Measurements from ENCODE around the gene HOXA5.

HOXA5 gene

DNA sequence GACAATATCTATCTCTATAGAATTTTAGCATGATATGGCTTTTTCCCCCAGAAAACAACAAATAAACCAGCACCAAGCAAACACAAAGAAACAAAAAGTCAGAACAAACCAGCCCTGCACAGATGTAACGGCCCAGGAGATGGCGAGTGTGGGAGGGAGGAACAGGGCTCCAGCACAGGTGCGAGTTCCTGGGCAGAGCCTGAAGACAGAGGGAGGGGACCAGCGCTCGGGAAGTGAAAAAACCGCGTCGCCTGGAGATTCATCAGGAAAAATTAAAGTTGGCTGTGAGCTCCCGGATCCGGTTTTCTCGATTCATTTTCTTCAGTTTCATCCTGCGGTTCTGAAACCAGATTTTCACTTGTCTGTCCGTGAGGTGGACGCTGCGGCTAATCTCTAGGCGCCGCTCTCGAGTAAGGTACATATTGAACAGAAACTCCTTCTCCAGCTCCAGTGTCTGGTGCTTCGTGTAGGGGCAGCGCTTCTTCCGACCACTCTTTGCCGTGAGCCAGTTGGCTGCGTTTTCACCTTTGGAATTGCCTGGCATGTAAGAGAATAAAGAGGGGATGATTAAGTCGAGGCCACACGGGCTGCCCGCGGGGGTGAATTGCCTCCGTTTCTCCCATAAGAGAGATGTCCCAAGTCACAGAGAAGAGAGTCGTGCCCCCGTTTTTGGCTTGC, 28.3 kb upstream of the HOXA5 start:
- no peak for DNase-seq (ENCODE audit: low read depth in 4 of 4, low spot score in 1 of 4)

DNA sequence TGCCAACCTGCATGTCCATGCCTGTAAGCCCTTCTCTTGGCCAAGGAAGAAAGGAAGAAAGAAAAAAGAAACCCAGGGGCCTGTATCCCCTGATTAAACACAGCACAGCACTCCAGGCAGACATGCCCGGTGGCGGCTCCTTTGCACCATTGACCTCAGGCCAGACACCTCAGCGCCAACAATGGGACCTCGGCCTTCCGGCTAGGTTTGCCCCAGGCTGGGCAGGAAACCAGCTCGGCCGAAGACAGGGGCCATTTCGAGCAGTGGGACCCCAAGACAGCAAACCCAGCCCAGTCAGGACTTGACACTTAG, 27.8 kb upstream of the HOXA5 start:
- no peak for DNase-seq (ENCODE audit: low read depth in 4 of 4, low spot score in 1 of 4)

DNA sequence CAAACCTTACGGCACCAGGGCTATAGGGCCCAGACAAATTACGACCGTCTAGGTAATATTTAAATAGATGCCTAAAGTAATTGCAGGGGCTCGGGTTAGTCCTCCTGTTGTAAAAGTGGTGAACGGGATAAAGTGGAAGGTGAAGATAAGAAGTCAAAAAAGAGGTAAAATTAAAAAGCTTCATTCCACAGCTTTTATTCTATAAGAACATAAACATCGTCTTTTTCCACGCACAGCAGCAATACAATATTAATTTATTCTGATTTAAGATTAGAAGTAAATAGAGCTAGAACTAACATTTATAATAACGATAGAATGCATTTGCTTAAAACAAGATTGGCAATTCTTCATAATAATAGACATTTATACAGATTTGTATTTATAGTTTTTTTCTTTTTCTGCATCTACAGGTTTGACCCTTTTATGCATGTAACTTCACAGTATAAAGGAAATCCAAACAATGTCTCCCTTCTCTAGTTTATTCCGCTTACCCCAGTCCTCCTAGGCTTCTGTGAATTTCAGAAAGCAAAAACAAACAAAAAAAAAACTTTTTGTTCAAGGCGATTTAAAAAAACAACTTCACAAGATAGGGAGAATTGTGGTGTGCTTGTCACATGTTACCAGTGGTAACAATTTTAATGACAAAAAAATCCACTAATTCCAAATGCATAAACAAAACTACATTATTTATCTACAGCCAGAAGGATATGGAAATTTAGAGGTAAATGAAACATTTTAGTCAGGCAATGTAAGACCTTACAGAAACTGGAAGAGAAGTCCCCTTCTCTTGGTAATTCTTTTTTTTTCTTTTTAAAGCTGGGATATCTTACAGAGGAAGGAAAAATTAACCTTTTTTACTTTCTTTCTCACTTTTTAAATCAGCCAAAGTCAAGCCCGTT, 27.2 kb upstream of the HOXA5 start:
- DNase-seq (ENCODE audit: low read depth in 4 of 4, low spot score in 1 of 4) = no peak

DNA sequence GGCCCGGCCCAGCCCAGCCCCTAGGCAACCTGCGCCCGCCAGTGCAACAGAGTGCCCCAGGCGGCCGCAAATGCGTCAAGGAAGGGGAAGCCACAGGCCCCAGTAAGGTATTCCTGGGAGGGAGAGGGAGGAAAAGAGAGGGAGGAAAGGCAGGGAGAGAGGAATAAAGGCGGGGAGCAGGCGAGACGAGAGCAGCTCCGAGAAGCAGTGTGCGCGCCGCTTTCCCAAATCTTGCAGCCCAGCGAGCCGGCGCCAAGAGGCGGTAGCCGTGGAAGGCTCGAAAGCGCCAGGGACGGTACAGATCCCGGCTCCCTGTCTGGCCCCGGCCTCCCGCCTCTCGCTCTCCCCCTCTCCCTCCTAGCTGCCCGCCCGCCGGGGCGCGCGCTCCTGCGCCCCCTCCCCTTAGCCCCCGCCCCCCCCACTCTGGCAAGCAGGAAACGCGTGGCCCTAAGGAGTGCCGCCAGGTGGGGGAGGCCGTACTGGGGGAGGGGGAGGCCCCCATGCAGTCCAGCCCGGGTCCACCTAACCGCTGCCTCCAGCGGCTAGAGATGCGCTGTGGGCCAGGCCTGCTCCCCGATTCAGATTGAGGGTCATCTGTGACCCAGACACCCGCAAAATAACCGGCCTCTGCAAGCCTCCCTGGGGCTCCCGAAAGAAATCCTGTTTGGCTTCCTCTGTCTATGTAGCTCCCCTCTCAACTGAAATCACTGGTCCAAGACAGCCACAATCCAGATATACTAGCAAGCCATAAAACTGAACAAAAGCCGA, 26.4 kb upstream of the HOXA5 start:
- DNase-seq (ENCODE audit: low read depth in 4 of 4, low spot score in 1 of 4) = no peak

DNA sequence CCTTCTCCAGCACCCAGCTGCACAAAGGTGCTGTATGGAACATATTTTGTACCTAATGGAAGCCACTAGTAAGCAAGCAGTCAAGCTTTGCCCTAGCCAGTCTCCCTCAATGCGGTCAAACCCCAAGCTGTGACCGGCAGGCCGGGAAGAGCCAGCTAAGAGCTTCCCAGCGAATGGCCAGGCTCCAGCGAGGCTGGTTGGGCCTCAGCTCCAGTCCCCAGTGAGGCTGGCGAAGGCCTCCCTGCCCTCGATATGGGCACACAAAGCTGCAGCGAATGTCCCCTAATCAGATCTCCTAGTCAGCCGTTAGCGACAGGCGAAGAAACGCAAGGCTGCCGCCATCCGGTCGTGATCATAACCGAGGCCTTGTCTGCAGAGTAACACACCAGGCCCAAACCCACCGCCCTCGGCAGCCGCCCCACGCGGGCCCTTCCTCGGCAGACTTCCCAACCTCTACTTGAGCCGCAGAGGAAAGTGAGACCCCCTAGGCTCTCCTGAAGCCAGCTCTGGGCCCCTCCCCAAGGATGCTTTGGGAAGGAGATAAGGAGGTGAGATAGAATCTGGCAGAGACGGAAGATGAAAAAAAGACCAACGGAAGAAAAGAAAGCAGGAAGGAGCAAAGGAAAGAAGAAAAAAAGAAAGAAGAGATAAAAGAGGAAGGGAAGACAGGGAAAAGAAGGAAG, 24.9 kb upstream of the HOXA5 start:
- no peak for DNase-seq (ENCODE audit: low read depth in 4 of 4, low spot score in 1 of 4)

DNA sequence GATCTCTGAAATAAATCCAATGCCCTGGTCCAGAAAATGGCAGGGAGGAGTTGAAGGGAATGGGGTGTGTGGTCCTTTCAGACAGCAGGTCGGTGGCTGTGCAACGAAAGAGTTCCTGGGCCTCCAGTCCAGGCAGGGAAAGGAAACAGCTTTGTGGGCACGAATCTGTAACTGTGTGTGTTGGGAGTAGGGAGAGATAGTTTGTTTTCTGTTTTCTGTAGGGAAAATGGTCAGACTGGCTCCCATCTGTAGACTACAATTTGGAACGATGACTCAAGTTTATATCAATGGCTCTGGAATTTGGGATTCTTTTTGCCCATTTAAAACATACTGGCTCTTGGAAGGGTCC, 24.4 kb upstream of the HOXA5 start:
- DNase-seq (ENCODE audit: low read depth in 4 of 4, low spot score in 1 of 4) = no peak

DNA sequence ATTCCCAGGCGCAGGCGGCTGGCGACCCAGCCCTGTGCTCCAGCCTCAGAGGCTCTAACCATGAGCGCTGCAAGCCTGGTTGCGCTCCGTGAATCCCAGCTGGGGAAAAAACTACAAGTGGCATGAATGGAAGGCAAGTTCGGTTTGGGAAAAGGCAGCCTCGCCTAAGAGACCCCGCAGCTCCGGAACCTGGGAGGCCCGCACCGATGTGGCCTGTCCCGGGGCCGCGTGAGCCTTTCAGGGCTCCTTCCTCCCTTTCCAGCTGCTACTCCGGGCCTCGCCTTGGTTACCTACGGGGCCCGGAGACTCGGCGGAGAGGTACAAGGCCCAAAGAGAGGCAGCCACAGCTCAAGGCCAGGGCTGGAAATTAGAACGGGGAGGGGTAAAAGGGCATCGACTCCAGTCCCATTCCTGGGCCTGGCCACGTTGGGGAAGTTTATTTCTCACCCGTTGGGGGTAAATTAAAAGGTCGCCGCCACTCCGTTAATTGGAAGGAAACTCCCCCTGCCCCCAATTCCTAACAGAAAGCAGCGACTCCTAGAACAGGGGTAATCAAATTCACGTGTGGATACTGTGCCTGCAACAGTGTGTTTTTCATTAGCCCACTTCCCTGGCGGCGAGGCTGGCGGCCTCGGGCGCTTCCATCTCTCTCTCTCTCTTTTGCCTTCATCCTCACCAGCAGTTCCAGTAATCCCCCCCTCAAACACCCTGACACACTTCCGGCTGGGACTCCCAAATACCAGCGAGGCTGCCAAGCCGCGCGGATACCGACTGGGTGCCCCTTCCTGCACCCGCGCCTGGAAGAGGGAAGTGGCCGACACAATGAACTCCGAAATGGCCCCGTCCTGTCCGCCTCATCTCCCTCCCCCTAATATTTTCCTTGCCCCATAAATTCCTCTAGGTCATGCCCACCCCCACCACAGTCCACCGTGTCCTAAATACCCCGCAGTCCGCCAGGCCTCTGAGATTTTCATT, 23.3 kb upstream of the HOXA5 start:
- DNase-seq (ENCODE audit: low read depth in 4 of 4, low spot score in 1 of 4) = no peak

DNA sequence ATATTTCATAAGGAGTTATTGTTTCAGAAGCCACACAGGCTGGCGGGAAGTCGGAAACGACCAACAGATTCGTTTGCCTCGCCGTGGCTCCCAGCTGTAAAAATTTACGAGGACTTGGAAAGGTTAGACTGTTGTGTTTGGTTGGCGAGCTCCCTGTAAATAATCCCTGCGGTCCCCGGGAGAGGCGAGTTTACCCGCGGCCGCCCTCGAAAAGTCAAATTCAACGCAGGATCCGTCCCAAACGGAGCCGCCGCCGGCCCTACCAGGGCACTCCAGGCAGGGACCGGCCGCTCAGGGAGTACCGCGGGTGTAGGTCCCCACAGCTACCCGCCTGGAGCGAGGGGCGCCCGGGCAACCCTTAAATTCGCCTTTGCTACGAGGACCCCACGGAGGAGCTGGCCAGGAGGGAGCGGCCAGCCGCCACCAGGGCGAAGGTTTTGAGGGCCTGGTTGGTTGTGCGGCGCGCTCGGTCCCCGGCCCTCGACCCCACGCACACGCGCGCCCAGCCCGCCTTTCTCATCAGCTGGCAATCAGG, 22.6 kb upstream of the HOXA5 start:
- DNase-seq (ENCODE audit: low read depth in 4 of 4, low spot score in 1 of 4) = no peak

DNA sequence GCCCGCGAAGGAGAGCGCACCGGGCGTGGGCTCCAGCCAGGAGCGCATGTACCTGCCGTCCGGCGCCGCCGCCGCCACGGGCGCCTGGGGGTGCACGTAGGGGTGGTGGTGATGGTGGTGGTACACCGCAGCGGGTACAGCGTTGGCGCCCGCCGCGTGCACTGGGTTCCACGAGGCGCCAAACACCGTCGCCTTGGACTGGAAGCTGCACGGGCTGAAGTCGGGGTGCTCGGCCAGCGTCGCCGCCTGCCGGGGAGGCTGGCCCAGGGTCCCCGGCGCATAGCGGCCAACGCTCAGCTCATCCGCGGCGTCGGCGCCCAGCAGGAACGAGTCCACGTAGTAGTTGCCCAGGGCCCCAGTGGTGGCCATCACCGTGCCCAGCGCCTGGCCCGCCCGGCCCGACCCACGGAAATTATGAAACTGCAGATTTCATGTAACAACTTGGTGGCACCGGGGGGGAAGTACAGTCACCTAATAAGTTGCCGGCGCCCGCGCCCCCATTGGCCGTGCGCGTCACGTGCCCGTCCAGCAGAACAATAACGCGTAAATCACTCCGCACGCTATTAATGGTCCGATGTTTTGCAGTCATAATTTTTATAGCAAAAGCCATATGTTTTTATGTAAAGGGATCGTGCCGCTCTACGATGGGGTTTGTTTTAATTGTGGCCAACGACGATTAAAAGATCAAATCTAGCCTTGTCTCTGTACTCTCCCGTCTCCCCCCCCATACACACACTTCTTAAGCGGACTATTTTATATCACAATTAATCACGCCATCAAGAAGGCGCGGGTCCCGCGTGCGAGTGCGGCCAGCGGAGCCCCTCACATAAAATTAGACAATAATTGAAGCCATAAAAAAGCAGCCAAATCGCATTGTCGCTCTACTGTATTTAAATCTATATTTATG, 21.9 kb upstream of the HOXA5 start, which contains the start of gene HOXA9:
Gene HOXA9, minus strand, starts transcription at position 449 of the 907 bp plus-strand sequence. Its CDS starts 80 bp downstream, at position 369.
- DNase-seq (ENCODE audit: low read depth in 4 of 4, low spot score in 1 of 4) = no peak

DNA sequence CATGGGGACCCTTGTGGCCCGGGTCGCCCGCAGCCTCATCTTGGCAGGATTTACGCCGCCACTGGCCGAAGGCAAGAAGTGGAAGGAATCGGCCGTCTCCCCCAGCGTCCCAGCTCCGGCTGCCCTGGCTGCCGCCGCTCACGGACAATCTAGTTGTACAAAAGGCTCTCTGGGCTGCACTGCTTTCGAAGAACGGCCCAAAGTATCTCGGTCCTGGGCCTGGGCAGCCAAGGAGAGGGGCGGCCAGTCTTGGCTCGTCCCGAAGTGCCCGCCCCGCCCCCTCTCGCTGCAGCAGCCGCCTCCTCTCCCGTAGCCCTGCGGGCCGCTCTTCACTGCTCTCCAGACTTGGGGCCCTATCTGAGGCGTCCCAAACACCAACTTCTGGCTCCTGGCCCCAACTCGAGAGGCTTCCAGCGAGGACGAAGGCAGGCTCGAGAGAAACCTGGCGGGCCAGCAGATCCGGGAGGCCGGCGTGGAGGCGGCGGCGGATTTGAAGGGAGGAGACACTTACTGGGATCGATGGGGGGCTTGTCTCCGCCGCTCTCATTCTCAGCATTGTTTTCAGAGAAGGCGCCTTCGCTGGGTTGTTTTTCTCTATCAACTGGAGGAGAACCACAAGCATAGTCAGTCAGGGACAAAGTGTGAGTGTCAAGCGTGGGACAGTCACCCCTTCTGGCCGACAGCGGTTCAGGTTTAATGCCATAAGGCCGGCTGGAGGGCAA, 21.0 kb upstream of the HOXA5 start:
- no peak for DNase-seq (ENCODE audit: low read depth in 4 of 4, low spot score in 1 of 4)

DNA sequence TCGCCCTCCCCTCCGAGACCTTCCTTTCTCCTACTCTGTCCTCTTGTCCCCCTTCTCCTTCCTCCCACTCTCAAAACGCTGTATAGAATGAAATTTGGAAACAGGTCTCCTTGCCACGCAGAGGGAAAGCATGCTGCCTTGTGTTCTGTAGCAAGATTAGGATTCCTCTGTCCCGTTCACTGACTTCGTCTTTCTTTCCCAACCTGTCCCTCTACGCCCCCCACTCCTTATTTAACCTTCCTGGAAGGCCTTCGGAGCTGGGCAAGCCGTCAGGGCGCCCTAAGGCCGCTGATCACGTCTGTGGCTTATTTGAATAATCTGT, 20.5 kb upstream of the HOXA5 start:
- DNase-seq (ENCODE audit: low read depth in 4 of 4, low spot score in 1 of 4) = no peak

DNA sequence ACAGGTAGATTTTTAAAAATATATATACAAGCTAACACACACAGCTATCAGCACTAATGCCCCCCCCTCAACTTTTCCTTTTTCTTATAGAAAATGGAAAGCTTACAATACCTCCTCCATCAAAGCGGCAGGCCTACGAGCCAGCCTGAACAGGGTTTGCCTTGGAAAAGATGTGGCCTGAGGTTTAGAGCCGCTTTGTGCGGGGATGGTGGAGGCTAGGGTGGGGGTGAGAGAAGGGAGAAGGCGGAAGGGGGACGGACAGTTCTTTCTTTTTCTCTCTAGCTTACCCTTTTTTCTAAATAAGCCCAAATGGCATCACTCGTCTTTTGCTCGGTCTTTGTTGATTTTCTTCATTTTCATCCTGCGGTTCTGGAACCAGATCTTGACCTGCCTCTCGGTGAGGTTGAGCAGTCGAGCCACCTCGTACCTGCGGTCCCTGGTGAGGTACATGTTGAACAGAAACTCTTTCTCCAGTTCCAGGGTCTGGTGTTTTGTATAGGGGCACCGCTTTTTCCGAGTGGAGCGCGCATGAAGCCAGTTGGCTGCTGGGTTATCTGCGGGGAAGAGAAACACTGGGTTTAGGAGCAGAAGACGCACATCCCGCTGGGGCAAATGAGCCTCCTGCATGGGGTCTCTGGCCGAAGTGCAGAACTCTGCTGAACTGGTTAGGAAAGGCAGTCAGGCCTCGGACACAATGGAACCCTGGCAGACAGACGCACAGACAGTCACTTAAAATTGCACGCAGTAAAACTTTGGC, 20.0 kb upstream of the HOXA5 start:
- DNase-seq (ENCODE audit: low read depth in 4 of 4, low spot score in 1 of 4) = no peak

DNA sequence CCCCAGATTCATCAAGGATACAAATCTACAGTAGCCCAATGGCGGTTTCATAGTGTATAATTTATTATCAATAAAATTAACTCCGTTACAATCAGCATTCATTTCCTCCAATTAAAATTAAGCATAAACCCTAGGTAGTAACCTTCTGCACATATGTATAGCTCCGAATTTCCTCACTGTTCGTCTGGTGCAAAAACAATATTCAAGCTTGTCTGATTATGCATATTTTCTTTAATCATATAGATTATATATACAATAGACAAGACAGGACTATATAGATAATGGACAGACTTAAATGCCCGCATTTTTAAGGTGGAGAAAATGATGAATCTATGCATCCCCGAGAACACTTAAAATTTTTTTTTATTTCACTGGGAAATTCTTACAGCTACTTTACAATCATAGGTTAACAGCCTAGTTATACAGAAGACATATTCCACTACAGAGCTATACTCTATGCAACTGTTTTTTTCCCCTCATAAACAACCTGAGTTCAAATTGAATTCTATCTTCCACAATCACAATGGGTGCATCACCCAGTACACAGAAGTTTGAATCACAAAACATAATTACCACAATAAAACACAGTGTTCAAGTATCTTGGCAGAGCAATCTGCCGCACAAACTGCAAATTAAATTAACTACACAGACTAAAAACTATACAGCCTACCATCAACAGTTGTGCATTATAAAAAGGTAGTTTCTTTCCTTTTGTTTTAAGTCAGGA, 19.2 kb upstream of the HOXA5 start:
- no peak for DNase-seq (ENCODE audit: low read depth in 4 of 4, low spot score in 1 of 4)

DNA sequence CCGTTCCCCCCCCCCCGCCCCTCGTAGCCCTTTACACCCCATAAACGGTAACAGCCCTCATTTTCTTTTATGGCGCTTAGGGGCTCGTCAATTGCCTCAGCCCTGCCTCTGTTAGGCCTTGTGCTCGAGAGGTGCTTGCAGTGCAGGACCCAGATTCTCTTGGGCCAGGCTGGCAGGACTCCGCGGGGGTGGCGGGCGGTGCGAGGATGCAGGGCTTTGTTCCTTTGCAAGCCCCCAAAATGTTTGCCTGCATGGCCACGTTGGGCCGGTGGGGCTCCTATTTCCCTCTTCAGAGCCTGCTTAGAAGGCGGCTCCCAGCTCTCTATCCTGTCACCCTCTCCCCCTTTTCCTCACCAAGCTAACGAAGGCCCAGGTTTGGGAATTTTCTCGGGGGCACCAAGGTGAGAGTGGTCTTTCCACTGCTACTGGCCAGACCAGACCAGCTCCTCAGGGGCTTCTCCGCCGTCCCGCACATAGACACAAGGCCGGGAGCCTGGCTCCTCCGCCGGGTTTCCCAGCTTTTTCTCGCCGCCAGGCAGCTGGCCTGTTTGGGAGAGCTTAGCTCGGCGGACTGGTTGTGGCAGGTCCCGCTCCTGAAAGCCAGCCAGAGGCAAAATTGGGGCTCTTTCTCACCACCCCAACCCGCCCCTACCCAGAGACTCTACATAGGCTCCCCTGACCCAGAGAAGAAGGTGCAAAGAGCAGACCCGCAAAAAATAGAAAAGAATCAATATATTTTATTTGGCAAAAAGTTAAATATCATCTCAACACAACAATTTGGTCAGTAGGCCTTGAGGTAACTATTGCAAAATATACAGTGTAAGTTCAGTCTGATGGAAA, 18.5 kb upstream of the HOXA5 start:
- DNase-seq (ENCODE audit: low read depth in 4 of 4, low spot score in 1 of 4) = no peak

DNA sequence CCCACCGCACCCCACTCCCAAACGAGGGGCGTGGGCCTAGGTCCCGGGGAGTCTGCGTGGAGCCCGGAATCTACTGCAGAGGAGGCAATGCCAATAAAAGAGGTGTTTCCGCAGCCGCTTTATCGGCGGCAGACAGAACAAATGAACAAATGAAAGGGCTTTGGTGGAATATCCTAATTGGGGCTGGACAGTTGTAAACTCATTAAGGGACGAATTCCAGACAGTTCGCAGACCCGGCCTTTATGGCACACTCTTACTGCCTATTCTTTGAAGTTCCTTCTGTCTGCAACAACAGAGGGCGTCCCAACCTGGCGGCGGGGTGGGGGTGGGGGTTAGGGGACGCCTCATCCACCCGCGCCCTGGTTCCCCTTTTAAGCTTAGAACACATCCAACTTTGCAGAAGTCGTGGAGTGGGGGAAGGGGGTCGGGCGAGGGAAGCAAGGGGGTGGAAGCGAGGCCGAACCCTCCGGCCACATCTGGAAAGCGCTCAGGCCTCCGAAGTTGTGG, 17.8 kb upstream of the HOXA5 start:
- DNase-seq (ENCODE audit: low read depth in 4 of 4, low spot score in 1 of 4) = no peak

Measured in stimulated activated CD4-positive, alpha-beta T cell treated with anti-CD3 and anti-CD28 coated beads, Interleukin-1b, Interleukin-23, amount 100 ng/mL, for 24 hours (primary cell).